ENCODE data around the gene ACTG1. TPM values are rescaled to one million over a fixed set of nuclear protein-coding genes. Genes with fewer than 3 reads are reported as not detected.

The ACTG1 gene
- total RNA-seq, 1 experiment from 2014 or later = 2,327 TPM

- Mint-ChIP-seq H3K9me3 (ENCODE audit: low read depth, unreplicated experiment) (no peaks in the 10 kb centered on the region), H3K27me3 (ENCODE audit: unreplicated experiment) (peaks cover 22% of the 10 kb centered on the region), H3K36me3 (ENCODE audit: insufficient read depth, unreplicated experiment) (peaks cover 2% of the 10 kb centered on the region), H3K4me3 (ENCODE audit: low read depth, unreplicated experiment) (no peak overlapping the region), H3K4me1 (ENCODE audit: low read depth, unreplicated experiment) (peaks cover 5% of the 10 kb centered on the region), H3K27ac (ENCODE audit: unreplicated experiment) (no peak overlapping the region)
- TF ChIP-seq CTCF (IDR thresholded peaks at IDR 0.05; ENCODE audit: unreplicated experiment) = no peak
- BruUV-seq (replicated peaks) = no TSS peak
- intact Hi-C loops (cut with micrococcal nuclease; ENCODE audit: unreplicated experiment) = no loop called here
- DNase-seq = no peak
- CTCF ChIA-PET = interaction anchor here (0.6 to 0.7 kb wide), 2 partner anchors 28 to 64 kb away, joined by 3 read pairs; no protein-coding TSS in a partner anchor
Measured at GRCh38 chr17:81469266-81469665, 43.3 kb downstream of the ACTG1 start.

GRCh38 chr17:81468770-81469121 lies 43.9 kb downstream of the ACTG1 start:
- peaks cover 26% of the 10 kb centered on the region for H3K27me3 Mint-ChIP-seq (ENCODE audit: unreplicated experiment)
- H3K4me1 Mint-ChIP-seq (ENCODE audit: low read depth, unreplicated experiment) = peaks cover 9% of the 10 kb centered on the region
- H3K36me3 Mint-ChIP-seq (ENCODE audit: insufficient read depth, unreplicated experiment) = peaks cover 5% of the 10 kb centered on the region
- TF ChIP-seq CTCF (IDR thresholded peaks at IDR 0.05; ENCODE audit: unreplicated experiment) = no peak
- CTCF ChIA-PET = interaction anchor here (0.6 to 0.7 kb wide), 2 partner anchors 28 to 63 kb away, joined by 3 read pairs; no protein-coding TSS in a partner anchor
- intact Hi-C loops (cut with micrococcal nuclease; ENCODE audit: unreplicated experiment) = no loop called here
- BruUV-seq (replicated peaks) = no TSS peak
- no peak overlapping the region for H3K27ac Mint-ChIP-seq (ENCODE audit: unreplicated experiment)
- DNase-seq = no peak
- no peak overlapping the region for H3K4me3 Mint-ChIP-seq (ENCODE audit: low read depth, unreplicated experiment)
- H3K9me3 Mint-ChIP-seq (ENCODE audit: low read depth, unreplicated experiment) = no peaks in the 10 kb centered on the region

- H3K4me1 Mint-ChIP-seq (ENCODE audit: low read depth, unreplicated experiment) = peaks cover 9% of the 10 kb centered on the region
- intact Hi-C loops (cut with micrococcal nuclease; ENCODE audit: unreplicated experiment) = no loop called here
- BruUV-seq (replicated peaks) = no TSS peak
- no peak for TF ChIP-seq CTCF (IDR thresholded peaks at IDR 0.05; ENCODE audit: unreplicated experiment)
- H3K4me3 Mint-ChIP-seq (ENCODE audit: low read depth, unreplicated experiment) = no peak overlapping the region
- CTCF ChIA-PET = no interaction called here
- no peak overlapping the region for H3K27ac Mint-ChIP-seq (ENCODE audit: unreplicated experiment)
- DNase-seq = no peak
- no peaks in the 10 kb centered on the region for H3K9me3 Mint-ChIP-seq (ENCODE audit: low read depth, unreplicated experiment)
- H3K36me3 Mint-ChIP-seq (ENCODE audit: insufficient read depth, unreplicated experiment) = peaks cover 5% of the 10 kb centered on the region
- peaks cover 31% of the 10 kb centered on the region for H3K27me3 Mint-ChIP-seq (ENCODE audit: unreplicated experiment)
Measured at GRCh38 chr17:81468111-81468769, 44.4 kb downstream of the ACTG1 start.

- H3K4me3 Mint-ChIP-seq (ENCODE audit: low read depth, unreplicated experiment) = no peak overlapping the region
- H3K36me3 Mint-ChIP-seq (ENCODE audit: insufficient read depth, unreplicated experiment) = peaks cover 5% of the 10 kb centered on the region
- TF ChIP-seq CTCF (IDR thresholded peaks at IDR 0.05; ENCODE audit: unreplicated experiment) = no peak
- no TSS peak for BruUV-seq (replicated peaks)
- H3K27ac Mint-ChIP-seq (ENCODE audit: unreplicated experiment) = no peak overlapping the region
- no peaks in the 10 kb centered on the region for H3K9me3 Mint-ChIP-seq (ENCODE audit: low read depth, unreplicated experiment)
- DNase-seq = no peak
- intact Hi-C loops (cut with micrococcal nuclease; ENCODE audit: unreplicated experiment) = no loop called here
- peaks cover 45% of the 10 kb centered on the region for H3K27me3 Mint-ChIP-seq (ENCODE audit: unreplicated experiment)
- CTCF ChIA-PET = no interaction called here
- H3K4me1 Mint-ChIP-seq (ENCODE audit: low read depth, unreplicated experiment) = peaks cover 9% of the 10 kb centered on the region
Measured at GRCh38 chr17:81466564-81467472, 45.8 kb downstream of the ACTG1 start.

Measured in Calu3 (cell line).